ENCODE results near the gene AHDC1. TPM values are rescaled to one million over a fixed set of nuclear protein-coding genes. Genes with fewer than 3 reads are reported as not detected.
"Not testable (repeated sequence)": the region's sequence is repeated elsewhere in the genome, so short reads cannot be mapped to it uniquely, and the experiment has no call there.

The AHDC1 gene
- polyA plus RNA-seq, 5 donors = 25.5 to 51.2 (median 47.9) TPM

- DNase-seq = no peak
Observed at GRCh38 chr1:27634985-27635367, 31.0 kb upstream of the AHDC1 start, which contains the start of gene FGR. FGR (minus strand) TSS chr1:27635185; CDS start chr1:27623916, 11,269 bp downstream.

DNA sequence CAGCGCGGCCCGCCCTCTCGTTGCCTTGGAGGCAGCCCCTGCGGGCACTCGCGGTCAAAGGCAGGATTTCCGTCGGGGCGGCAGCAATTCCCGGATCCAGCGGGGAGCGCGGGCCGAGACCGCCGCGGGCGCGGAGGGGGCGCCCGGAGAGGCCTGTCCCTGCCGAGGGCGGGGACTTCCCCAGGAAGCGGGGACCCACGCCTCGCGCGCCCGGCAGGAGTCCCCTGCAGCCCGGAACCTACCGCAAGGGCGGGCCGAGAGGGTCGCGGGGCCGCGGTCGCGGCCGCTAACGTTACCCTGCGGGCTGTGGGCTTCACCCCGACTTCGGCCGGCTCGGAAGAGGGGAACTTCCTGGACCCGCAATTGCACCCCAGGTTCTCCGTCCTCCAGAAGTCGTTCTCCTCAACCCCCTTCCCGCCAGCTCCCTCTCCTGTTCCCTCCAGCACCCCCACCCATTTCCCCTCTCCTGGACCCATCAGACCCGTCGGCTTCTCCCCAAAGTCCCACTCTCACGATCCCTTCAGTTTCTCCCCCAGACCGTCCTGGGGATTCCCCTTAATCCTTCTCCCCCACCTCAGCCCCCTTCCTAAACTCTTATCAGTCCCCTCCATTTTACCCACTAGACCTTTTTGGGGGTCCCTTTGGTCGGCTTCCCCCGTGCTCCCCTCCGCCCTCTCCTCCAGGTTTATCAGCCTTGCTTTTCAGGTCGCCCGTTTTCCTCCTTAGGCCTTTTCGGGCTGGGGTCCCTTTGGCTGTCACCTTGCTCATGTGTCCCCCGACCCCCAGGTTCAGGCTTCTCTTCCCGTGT, 30.4 kb upstream of the AHDC1 start:
- DNase-seq = no peak

- DNase-seq = no peak
Observed at GRCh38 chr1:27633640-27634176, 29.8 kb upstream of the AHDC1 start.

DNA sequence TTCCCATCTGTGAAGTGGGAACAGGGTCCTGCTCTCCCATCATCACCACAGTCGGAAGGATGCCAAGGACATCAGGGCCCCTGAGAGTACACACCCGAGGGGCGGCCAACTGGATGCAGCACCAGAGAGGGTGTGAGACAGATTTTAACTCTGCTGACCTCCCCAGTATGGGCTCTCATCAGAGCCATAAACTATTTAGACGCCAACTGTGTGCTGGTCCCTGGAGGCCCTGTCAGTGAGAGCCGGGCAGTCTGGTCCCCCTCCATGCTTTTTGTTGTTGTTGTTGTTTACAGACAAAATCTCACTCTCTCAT, 29.3 kb upstream of the AHDC1 start:
- DNase-seq = no peak

- no peak for DNase-seq
Observed at GRCh38 chr1:27632387-27633297, 28.7 kb upstream of the AHDC1 start.

GRCh38 chr1:27630859-27631491, 27.0 kb upstream of the AHDC1 start:
- no peak for DNase-seq

GRCh38 chr1:27628712-27629111, 24.8 kb upstream of the AHDC1 start:
- DNase-seq = no peak

DNA sequence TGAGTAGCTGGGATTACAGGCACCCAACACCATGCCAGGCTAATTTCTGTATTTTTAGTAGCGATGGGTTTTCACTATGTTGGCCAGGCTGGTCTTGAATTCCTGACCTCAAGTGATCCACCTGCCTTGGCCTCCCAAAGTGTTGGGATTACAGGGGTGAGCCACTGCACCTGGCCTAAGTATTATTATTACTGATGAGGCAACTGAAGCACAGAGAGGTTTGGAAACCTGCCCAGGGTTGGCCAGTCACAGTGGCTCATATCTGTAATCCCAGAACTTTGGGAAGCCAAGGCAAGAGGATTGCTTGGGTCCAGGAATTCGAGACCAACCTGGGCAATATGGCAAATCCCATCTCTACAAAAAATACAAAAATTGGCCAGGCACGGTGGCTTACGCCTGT, 23.8 kb upstream of the AHDC1 start:
- DNase-seq = not testable (repeated sequence)

- DNase-seq = no peak
Observed at GRCh38 chr1:27627061-27627460, 23.1 kb upstream of the AHDC1 start.

GRCh38 chr1:27626031-27626935, 22.3 kb upstream of the AHDC1 start:
- DNase-seq = no peak

DNA sequence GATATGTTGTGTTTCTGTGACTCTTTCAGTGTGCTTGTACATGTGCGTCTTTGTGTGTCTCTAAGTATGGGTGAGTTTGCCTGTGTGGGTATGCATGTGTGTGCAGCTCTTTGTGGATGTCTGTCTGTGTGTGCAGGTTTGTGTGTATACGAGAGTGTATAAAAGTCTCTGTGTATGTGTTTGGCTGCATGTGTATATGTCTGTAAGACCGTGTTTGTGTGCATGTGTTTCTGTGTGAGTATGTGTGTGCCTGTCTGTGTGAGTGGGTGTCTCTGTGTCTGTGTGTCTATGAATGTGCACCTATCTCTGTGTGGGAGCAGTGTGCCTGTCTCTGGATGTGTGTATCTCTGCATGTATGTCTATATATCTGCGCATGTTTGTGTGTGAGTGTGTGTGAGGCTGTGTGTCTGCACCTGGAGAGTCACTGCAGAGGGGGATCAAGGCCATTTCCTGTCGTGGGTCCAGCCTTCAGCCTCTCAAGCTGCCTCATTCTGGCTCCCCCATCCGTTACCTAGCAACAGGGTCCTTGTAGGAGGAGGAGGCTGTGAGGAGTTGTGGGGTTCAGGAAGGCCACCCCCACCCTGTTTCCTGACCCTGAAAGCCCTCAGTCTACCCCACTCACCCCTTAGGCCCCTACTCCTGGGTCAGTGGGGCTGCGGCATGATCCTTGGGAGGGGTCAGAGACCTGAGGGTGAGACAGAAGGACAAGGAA, 20.7 kb upstream of the AHDC1 start:
- no peak for DNase-seq

- DNase-seq = no peak
Observed at GRCh38 chr1:27623327-27624212, 19.6 kb upstream of the AHDC1 start.

DNA sequence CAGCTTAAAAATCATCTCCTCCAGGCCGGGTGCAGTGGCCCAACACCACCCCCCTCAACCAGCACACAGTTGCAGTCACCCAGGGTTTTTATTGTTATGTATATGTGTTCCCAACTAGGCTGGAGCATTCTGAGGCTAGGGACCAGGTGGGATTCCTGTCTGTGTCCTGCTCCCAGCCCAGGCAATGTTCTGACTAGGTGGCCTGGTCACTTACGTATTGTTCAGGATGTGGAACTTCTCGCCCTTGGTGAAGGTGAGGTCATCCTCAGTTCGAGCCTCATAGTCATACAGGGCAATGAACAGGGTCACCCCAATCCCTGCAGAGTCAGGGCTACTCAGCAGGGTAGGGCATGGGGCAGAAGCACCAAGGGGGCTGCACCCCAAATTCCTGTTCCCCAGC, 18.9 kb upstream of the AHDC1 start:
- no peak for DNase-seq

- no peak for DNase-seq
Observed at GRCh38 chr1:27621051-27621920, 17.3 kb upstream of the AHDC1 start.

GRCh38 chr1:27619782-27620438, 16.0 kb upstream of the AHDC1 start:
- DNase-seq = not testable (repeated sequence)

DNA sequence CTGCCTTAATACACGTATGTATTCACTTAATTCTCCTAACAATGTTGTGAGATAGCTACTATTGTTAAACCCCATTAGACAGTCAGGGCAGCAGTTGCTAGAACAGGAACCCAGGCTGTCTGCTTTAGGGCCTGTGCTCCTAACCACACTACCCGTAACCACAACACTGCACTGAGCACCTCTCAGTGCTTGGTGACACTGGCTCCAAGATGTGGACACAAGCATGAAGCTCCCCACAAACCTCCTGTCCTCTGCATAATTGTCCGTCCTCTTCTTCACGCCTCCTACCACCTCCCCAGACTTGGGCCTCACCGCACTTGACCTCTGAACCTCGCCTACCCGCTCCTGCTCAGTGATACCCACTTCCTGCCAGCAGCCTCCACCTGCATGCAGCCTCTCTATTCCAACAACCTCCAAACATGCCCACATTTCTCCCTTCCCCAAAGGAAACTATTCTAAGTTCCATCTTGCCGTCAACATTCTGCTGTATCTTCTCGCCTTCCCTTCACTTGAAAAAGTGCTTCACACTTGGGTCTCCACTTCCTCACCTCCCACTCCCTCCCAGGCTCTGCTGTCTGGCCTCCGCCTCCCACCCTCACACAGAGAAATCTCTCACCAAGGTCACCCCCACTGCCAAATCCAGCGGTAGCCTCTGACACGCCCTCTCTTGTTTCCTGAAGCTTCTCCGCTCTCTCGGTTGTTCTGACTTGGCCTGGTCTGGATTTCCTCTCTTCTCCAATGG, 14.6 kb upstream of the AHDC1 start:
- DNase-seq = no peak

DNA sequence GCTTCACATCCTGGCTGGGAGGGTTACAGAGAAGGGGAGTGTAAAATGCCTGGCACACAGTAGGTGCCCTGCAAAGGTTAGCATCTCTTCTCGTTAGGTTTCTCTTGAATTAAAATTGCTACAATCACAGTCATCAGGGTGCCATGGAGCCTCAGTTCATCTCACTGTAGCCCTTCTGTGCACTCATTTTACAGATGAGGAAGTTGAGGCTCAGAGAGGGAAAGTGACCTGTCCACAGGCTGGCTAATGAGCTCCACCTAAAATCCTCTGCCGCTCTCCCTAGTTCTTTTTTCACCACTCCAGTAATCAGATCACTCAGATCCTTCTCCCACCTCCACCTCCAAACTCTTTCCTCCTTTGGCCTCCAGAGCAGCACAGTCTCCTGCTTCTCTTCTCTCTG, 13.5 kb upstream of the AHDC1 start:
- DNase-seq = no peak

Measured in right lung (tissue), 5 donors.